Ishikawa (cell line): ENCODE results near the gene EFHC1.

Experiments used
- CEBPB ChIP-seq: IDR thresholded peaks from 2 replicates; pipeline ENCODE4 v1.6.1; 2012
- CREB1 ChIP-seq: IDR thresholded peaks from 2 replicates; pipeline ENCODE4 v1.6.1; 2012; ENCODE audit warnings: low read depth
- EGR1 ChIP-seq: IDR thresholded peaks from 2 replicates; pipeline ENCODE4 v1.6.1; 2012
- EP300 ChIP-seq: IDR thresholded peaks from 2 replicates; pipeline ENCODE4 v1.6.1; 2012; ENCODE audit warnings: borderline replicate concordance
- FOXM1 ChIP-seq: IDR thresholded peaks from 2 replicates; pipeline ENCODE4 v1.6.1; 2012; ENCODE audit warnings: low read depth, borderline replicate concordance
- NFIC ChIP-seq: IDR thresholded peaks from 2 replicates; pipeline ENCODE4 v1.6.1; 2012
- RAD21 ChIP-seq: IDR thresholded peaks from 2 replicates; pipeline ENCODE4 v1.6.1; 2012; ENCODE audit warnings: low read depth
- TAF1 ChIP-seq: IDR thresholded peaks from 2 replicates; pipeline ENCODE4 v1.6.1; 2012; ENCODE audit warnings: low read depth, mild to moderate bottlenecking
- TCF12 ChIP-seq: IDR thresholded peaks from 2 replicates; pipeline ENCODE4 v1.6.1; 2012; ENCODE audit warnings: low read depth
- TEAD4 ChIP-seq: IDR thresholded peaks from 2 replicates; pipeline ENCODE4 v1.6.1; 2012
- YY1 ChIP-seq: IDR thresholded peaks from 2 replicates; pipeline ENCODE4 v1.6.1; 2012; ENCODE audit warnings: low read depth
- ZBTB7A ChIP-seq: IDR thresholded peaks from 2 replicates; pipeline ENCODE4 v1.6.1; 2012; ENCODE audit warnings: low read depth
- TF ChIP-seq, protein P1 (sequence below): IDR thresholded peaks from 2 replicates; pipeline ENCODE4 v1.6.1; 2012
- TF ChIP-seq, protein P2 (sequence below): IDR thresholded peaks from 2 replicates; pipeline ENCODE4 v1.6.1; 2012; ENCODE audit warnings: low read depth, mild to moderate bottlenecking
- TF ChIP-seq, protein P3 (sequence below): IDR thresholded peaks from 2 replicates; pipeline ENCODE4 v1.6.1; 2012

Gene EFHC1

DNA sequence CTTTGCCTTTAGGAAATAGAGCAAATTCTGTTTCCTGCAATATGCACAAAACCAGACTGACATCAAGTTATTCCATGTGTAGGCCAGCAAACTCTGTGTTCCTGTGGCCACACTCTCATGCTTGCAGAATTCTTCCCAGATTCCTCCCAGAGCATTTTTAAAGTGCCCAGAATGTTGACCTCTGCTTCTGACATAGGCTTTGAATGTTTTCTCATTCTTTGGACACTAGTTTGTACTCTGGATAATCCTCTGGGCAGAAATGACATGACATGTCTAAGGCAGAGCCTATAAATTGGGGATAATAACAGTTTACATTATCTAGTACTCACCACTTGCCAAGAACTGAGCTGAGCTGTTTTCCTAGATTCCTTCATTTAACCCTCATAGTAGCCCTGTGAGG, 9.2 kb upstream of the EFHC1 start:
- no peak for TF ChIP-seq RAD21
- TF ChIP-seq, protein P1, sequence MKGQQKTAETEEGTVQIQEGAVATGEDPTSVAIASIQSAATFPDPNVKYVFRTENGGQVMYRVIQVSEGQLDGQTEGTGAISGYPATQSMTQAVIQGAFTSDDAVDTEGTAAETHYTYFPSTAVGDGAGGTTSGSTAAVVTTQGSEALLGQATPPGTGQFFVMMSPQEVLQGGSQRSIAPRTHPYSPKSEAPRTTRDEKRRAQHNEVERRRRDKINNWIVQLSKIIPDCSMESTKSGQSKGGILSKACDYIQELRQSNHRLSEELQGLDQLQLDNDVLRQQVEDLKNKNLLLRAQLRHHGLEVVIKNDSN: no peak
- TF ChIP-seq YY1: no peak
- TF ChIP-seq EGR1: no peak
- no peak for TF ChIP-seq EP300
- no peak for TF ChIP-seq FOXM1
- TF ChIP-seq ZBTB7A: no peak
- TF ChIP-seq TAF1: no peak
- TF ChIP-seq, protein P2, sequence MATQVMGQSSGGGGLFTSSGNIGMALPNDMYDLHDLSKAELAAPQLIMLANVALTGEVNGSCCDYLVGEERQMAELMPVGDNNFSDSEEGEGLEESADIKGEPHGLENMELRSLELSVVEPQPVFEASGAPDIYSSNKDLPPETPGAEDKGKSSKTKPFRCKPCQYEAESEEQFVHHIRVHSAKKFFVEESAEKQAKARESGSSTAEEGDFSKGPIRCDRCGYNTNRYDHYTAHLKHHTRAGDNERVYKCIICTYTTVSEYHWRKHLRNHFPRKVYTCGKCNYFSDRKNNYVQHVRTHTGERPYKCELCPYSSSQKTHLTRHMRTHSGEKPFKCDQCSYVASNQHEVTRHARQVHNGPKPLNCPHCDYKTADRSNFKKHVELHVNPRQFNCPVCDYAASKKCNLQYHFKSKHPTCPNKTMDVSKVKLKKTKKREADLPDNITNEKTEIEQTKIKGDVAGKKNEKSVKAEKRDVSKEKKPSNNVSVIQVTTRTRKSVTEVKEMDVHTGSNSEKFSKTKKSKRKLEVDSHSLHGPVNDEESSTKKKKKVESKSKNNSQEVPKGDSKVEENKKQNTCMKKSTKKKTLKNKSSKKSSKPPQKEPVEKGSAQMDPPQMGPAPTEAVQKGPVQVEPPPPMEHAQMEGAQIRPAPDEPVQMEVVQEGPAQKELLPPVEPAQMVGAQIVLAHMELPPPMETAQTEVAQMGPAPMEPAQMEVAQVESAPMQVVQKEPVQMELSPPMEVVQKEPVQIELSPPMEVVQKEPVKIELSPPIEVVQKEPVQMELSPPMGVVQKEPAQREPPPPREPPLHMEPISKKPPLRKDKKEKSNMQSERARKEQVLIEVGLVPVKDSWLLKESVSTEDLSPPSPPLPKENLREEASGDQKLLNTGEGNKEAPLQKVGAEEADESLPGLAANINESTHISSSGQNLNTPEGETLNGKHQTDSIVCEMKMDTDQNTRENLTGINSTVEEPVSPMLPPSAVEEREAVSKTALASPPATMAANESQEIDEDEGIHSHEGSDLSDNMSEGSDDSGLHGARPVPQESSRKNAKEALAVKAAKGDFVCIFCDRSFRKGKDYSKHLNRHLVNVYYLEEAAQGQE: no peak
- TF ChIP-seq TCF12: no peak
- no peak for TF ChIP-seq NFIC
- no peak for TF ChIP-seq CREB1
- no peak for TF ChIP-seq CEBPB

DNA sequence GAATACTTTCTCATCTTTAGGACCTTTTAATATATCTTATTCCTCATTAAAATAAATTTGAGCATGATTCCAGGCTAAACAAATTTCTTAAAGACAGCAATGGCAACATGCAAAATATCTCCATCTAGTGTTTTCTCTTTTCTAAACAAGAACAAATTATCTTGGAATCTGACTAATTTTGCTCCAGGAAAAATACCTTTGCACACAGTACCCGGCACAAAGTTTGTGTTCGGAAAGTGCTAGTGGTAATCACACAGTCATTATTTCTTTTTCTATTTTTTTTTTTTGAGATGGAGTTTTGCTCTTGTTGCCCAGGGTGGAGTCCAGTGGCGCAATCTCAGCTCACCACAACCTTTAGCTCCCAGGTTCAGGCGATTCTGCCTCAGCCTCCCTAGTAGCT, 8.2 kb upstream of the EFHC1 start:
- TF ChIP-seq, protein P3, sequence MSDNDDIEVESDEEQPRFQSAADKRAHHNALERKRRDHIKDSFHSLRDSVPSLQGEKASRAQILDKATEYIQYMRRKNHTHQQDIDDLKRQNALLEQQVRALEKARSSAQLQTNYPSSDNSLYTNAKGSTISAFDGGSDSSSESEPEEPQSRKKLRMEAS: no peak
- TF ChIP-seq TAF1: no peak
- no peak for TF ChIP-seq ZBTB7A
- TF ChIP-seq, protein P1: no peak
- TF ChIP-seq NFIC: no peak
- TF ChIP-seq, protein P2: no peak
- no peak for TF ChIP-seq TCF12
- no peak for TF ChIP-seq TEAD4
- no peak for TF ChIP-seq RAD21
- no peak for TF ChIP-seq FOXM1
- no peak for TF ChIP-seq EP300
- no peak for TF ChIP-seq CREB1
- no peak for TF ChIP-seq YY1
- TF ChIP-seq CEBPB: no peak
- TF ChIP-seq EGR1: no peak

DNA sequence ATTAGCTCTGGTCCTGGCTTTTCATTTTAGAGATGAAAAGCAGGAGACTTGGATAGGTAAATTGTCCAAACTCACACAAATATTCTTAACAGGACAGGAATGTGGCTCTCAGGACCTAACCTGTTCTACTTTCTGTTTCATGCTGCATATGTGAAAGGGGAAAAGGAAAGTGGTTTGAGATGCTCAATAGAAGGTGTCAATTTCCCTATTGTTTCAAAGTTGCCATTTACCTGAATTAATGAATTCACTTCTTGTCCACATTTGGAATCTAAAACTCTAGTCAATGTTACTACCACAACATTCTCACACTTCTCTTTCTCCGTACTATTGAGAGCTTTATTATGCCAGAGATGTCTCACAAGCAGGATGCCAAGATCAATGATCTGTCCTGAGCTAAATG, 4.8 kb upstream of the EFHC1 start:
- TF ChIP-seq TEAD4: no peak
- no peak for TF ChIP-seq RAD21
- TF ChIP-seq, protein P1: no peak
- TF ChIP-seq CREB1: no peak
- TF ChIP-seq NFIC: no peak
- TF ChIP-seq, protein P3: no peak
- TF ChIP-seq, protein P2: no peak
- no peak for TF ChIP-seq EGR1

DNA sequence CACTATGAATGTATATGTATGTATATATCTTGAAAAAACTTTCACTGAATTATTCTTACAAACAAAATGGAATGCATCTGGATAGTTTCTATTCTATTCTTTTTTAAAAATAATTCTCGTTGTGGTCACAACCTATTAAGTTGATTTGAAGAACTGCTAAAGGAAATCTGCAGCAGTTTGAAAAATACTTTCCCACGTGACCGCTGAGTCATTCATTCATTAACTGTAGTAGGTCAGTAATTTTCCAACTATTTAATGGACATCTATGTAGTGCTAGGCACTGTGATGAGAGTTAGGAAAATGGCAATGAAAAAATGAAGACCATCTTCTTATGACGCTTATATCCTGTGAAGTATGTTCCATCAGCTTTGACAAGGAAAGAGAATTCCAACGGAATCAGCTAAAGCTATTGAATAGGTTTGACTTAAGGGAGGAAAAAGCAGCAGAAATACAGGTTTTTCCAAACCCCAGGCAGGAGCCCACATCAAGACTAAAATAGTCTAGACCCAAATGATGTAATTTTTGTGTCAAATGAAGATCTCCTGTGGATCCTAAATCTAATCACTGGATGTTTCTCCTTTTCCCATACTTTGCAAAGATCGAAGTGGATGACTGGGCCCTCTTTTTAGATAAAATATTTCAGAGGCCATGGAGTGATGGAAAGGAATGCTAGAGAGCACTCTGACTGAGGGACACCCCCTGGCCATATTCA, 4.1 kb upstream of the EFHC1 start:
- TF ChIP-seq, protein P2: no peak
- TF ChIP-seq EP300 (no peak), NFIC (no peak), FOXM1 (peak; percentile 50; the same call in 1 of the 2 replicates), CEBPB (no peak), TEAD4 (no peak), TCF12 (no peak), EGR1 (no peak), YY1 (no peak), TAF1 (no peak)
- TF ChIP-seq, protein P1: peak; percentile 86
